ENCODE results near the gene PRKAR1A.

PRKAR1A gene

DNA sequence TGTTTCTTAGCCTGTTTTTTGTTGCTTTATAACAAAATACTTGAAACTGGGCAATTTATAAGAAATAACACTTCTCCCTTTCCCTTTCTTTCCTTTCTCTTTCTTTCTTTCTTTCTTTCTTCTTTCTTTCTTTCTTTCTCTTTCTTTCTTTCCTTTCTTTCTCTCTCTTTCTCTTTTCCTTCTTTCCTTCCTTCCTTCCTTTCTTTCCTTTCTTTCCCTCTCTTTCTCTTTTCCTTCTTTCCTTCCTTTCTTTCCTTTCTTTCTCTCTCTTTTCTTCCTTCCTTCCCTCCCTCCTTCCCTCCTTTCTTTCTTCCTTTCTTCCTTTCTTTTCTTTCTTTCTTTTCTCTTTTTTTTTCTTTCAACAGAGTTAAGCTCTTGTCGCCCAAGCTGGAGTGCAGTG, 61.1 kb downstream of the PRKAR1A start:
- Histone ChIP-seq H2BK15ac (ENCODE audit: low read length) (no peak overlapping the region), H3K4me3 (ENCODE audit: low read length in 2 of 2) (no peak overlapping the region), H2BK5ac (ENCODE audit: low read length) (no peak overlapping the region), H3K23ac (ENCODE audit: low read depth, low read length, poor library complexity) (no peak overlapping the region), H3K14ac (ENCODE audit: low read length) (no peak overlapping the region), H4K91ac (ENCODE audit: low read depth, low read length, poor library complexity) (no peak overlapping the region), H3K18ac (ENCODE audit: low read length) (no peak overlapping the region), H3K4me1 (ENCODE audit: control insufficient read depth in 2 of 2, insufficient read depth in 1 of 2, low read depth in 1 of 2, low read length in 2 of 2) (no peaks in the 10 kb centered on the region), H3K9me3 (replicated peaks in 1 of 2; ENCODE audit: control insufficient read depth in 2 of 2, insufficient read depth in 1 of 2, low read depth in 1 of 2, low read length in 2 of 2) (no peaks in the 10 kb centered on the region), H4K8ac (ENCODE audit: low read depth, low read length) (no peak overlapping the region), H3K36me3 (replicated peaks in 1 of 2; ENCODE audit: control insufficient read depth in 2 of 2, insufficient read depth in 2 of 2, low read length in 2 of 2) (no peaks in the 10 kb centered on the region), H3K79me1 (ENCODE audit: low read depth, low read length) (no peaks in the 10 kb centered on the region), H3K4ac (ENCODE audit: low read length) (no peak overlapping the region), H3K27me3 (ENCODE audit: control insufficient read depth in 3 of 3, insufficient read depth in 3 of 3, low read depth in 1 of 3, low read length in 3 of 3) (peaks cover 0 to 2% (median 0%) of the 10 kb centered on the region in 3 experiments), H2BK120ac (ENCODE audit: low read depth, low read length) (no peak overlapping the region), H2AK5ac (ENCODE audit: low read depth, low read length) (no peak overlapping the region), H2AFZ (ENCODE audit: low read length) (no peak overlapping the region), H3K4me2 (ENCODE audit: insufficient read depth, low read length, poor library complexity, severe bottlenecking) (no peak overlapping the region), H3K9ac (ENCODE audit: low read depth, low read length, poor library complexity) (no peak overlapping the region), H3K27ac (replicated peaks; ENCODE audit: low read length) (no peak overlapping the region), H2BK12ac (ENCODE audit: low read length) (no peak overlapping the region)
- no peak for DNase-seq (ENCODE audit: low spot score)
- WGBS, 2 donors (ENCODE audit: extremely low coverage in 2 of 2, insufficient read length in 2 of 2, insufficient replicate concordance in 1 of 2) = no CpG with 5 or more reads among the region's 1 CpG

DNA sequence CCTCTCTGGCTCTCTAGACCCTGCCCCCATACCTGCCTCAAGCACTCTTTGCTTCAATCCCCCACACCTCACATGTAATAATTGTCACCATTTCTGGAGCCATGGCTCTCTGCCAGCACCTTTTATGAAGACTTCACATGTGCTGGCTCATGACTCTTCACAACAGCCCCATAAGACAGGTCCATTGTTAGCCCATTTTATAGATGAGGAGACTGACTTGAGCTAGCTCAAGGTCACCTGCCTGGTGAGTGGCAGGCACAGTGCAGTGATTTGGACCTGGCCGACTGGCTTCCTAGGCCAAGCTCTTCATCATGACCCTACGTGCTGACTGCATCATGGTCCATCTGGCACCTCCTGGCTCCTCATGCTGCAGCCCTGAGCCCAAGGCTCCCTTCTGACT, 63.9 kb downstream of the PRKAR1A start:
- no peak overlapping the region for H3K4me2 ChIP-seq (ENCODE audit: insufficient read depth, low read length, poor library complexity, severe bottlenecking)
- no CpG with 5 or more reads among the region's 2 CpGs for WGBS, 2 donors (ENCODE audit: extremely low coverage in 2 of 2, insufficient read length in 2 of 2, insufficient replicate concordance in 1 of 2)
- H3K79me1 ChIP-seq (ENCODE audit: low read depth, low read length) = no peaks in the 10 kb centered on the region
- no peak overlapping the region for H2AFZ ChIP-seq (ENCODE audit: low read length)
- H2AK5ac ChIP-seq (ENCODE audit: low read depth, low read length) = peak overlapping the region; percentile 60
- H3K4ac ChIP-seq (ENCODE audit: low read length) = no peak overlapping the region
- H3K4me1 ChIP-seq (ENCODE audit: control insufficient read depth in 2 of 2, insufficient read depth in 1 of 2, low read depth in 1 of 2, low read length in 2 of 2) = no peaks in the 10 kb centered on the region
- H2BK120ac ChIP-seq (ENCODE audit: low read depth, low read length) = no peak overlapping the region
- H4K8ac ChIP-seq (ENCODE audit: low read depth, low read length) = no peak overlapping the region
- peaks cover 0 to 2% (median 0%) of the 10 kb centered on the region in 3 experiments for H3K27me3 ChIP-seq (ENCODE audit: control insufficient read depth in 3 of 3, insufficient read depth in 3 of 3, low read depth in 1 of 3, low read length in 3 of 3)
- no peak overlapping the region for H4K91ac ChIP-seq (ENCODE audit: low read depth, low read length, poor library complexity)
- no peak overlapping the region for H3K4me3 ChIP-seq (ENCODE audit: low read length in 2 of 2)
- no peak overlapping the region for H2BK12ac ChIP-seq (ENCODE audit: low read length)
- no peak overlapping the region for H2BK5ac ChIP-seq (ENCODE audit: low read length)
- H3K14ac ChIP-seq (ENCODE audit: low read length) = no peak overlapping the region
- no peak overlapping the region for H3K23ac ChIP-seq (ENCODE audit: low read depth, low read length, poor library complexity)
- DNase-seq (ENCODE audit: low spot score) = no peak
- H3K9me3 ChIP-seq (replicated peaks in 1 of 2; ENCODE audit: control insufficient read depth in 2 of 2, insufficient read depth in 1 of 2, low read depth in 1 of 2, low read length in 2 of 2) = no peaks in the 10 kb centered on the region
- no peak overlapping the region for H2BK15ac ChIP-seq (ENCODE audit: low read length)
- H3K18ac ChIP-seq (ENCODE audit: low read length) = no peak overlapping the region
- H3K27ac ChIP-seq (replicated peaks; ENCODE audit: low read length) = no peak overlapping the region
- no peak overlapping the region for H3K9ac ChIP-seq (ENCODE audit: low read depth, low read length, poor library complexity)
- no peaks in the 10 kb centered on the region for H3K36me3 ChIP-seq (replicated peaks in 1 of 2; ENCODE audit: control insufficient read depth in 2 of 2, insufficient read depth in 2 of 2, low read length in 2 of 2)

DNA sequence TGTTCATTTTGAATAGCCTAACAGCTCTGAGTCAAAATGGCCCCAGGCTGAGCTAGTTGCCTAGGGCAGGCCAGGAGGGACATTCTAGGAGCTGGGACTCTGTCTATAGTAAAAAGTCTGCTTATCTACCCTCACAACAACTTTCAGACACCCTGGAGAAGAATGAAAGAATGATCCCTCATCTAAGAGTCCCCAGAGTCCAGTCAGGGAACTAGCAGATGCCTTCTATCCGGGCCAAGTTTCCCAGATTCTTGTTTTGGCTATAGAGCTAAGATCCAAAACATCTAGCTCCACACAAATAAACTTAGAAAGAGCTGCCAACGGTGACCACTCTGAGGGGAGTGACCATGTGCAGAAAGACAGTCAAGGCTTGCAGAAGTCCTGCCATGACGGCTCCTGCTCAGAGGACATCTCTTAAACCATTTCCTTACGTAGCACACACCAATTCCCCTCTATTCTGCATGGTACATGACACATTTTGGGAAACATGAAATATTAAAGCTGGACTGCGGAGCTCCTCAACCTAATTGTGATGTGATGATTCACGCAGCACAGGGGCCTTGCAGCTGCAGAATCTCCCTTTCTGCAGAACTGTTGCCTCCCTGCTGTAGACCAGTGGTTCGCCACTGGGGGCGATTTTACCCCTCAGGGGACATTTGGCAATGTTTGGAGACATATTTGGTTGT, 64.7 kb downstream of the PRKAR1A start:
- H3K23ac ChIP-seq (ENCODE audit: low read depth, low read length, poor library complexity) = no peak overlapping the region
- no peak overlapping the region for H3K4me3 ChIP-seq (ENCODE audit: low read length in 2 of 2)
- H3K9me3 ChIP-seq (replicated peaks in 1 of 2; ENCODE audit: control insufficient read depth in 2 of 2, insufficient read depth in 1 of 2, low read depth in 1 of 2, low read length in 2 of 2) = no peaks in the 10 kb centered on the region
- no peak overlapping the region for H3K27ac ChIP-seq (replicated peaks; ENCODE audit: low read length)
- no peaks in the 10 kb centered on the region for H3K36me3 ChIP-seq (replicated peaks in 1 of 2; ENCODE audit: control insufficient read depth in 2 of 2, insufficient read depth in 2 of 2, low read length in 2 of 2)
- H3K4me1 ChIP-seq (ENCODE audit: control insufficient read depth in 2 of 2, insufficient read depth in 1 of 2, low read depth in 1 of 2, low read length in 2 of 2) = no peaks in the 10 kb centered on the region
- H3K27me3 ChIP-seq (ENCODE audit: control insufficient read depth in 3 of 3, insufficient read depth in 3 of 3, low read depth in 1 of 3, low read length in 3 of 3) = no peaks in the 10 kb centered on the region
- no peak overlapping the region for H2AK5ac ChIP-seq (ENCODE audit: low read depth, low read length)
- H3K18ac ChIP-seq (ENCODE audit: low read length) = no peak overlapping the region
- no peak overlapping the region for H3K4ac ChIP-seq (ENCODE audit: low read length)
- H3K4me2 ChIP-seq (ENCODE audit: insufficient read depth, low read length, poor library complexity, severe bottlenecking) = no peak overlapping the region
- no peak for DNase-seq (ENCODE audit: low spot score)
- no peak overlapping the region for H2AFZ ChIP-seq (ENCODE audit: low read length)
- no peak overlapping the region for H4K8ac ChIP-seq (ENCODE audit: low read depth, low read length)
- no peak overlapping the region for H2BK15ac ChIP-seq (ENCODE audit: low read length)
- no peak overlapping the region for H2BK5ac ChIP-seq (ENCODE audit: low read length)
- H3K9ac ChIP-seq (ENCODE audit: low read depth, low read length, poor library complexity) = no peak overlapping the region
- no peak overlapping the region for H2BK120ac ChIP-seq (ENCODE audit: low read depth, low read length)
- H2BK12ac ChIP-seq (ENCODE audit: low read length) = no peak overlapping the region
- no peaks in the 10 kb centered on the region for H3K79me1 ChIP-seq (ENCODE audit: low read depth, low read length)
- no CpG with 5 or more reads among the region's 8 CpGs for WGBS, 2 donors (ENCODE audit: extremely low coverage in 2 of 2, insufficient read length in 2 of 2, insufficient replicate concordance in 1 of 2)
- H4K91ac ChIP-seq (ENCODE audit: low read depth, low read length, poor library complexity) = no peak overlapping the region
- H3K14ac ChIP-seq (ENCODE audit: low read length) = no peak overlapping the region

DNA sequence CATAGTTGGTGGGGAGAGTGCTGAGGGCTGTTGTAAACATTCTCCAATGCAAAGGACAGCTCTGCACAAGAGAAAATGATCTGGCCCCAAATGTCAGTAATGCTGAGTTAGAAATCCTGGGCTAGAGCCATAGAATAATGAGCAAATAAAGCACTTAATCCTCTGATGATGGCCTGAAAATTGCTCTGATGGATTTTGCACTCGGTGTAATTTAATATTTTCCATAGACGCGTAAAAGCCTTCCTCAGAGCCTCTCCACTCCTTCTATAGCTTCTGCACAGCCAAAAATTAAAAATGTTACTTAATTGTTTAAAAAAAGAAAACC, 65.2 kb downstream of the PRKAR1A start:
- Histone ChIP-seq H3K14ac (ENCODE audit: low read length) (no peak overlapping the region), H2BK5ac (ENCODE audit: low read length) (no peak overlapping the region), H2BK15ac (ENCODE audit: low read length) (no peak overlapping the region), H3K4me2 (ENCODE audit: insufficient read depth, low read length, poor library complexity, severe bottlenecking) (no peak overlapping the region), H4K91ac (ENCODE audit: low read depth, low read length, poor library complexity) (no peak overlapping the region), H3K27ac (replicated peaks; ENCODE audit: low read length) (no peak overlapping the region), H3K9ac (ENCODE audit: low read depth, low read length, poor library complexity) (no peak overlapping the region), H4K8ac (ENCODE audit: low read depth, low read length) (no peak overlapping the region), H2BK12ac (ENCODE audit: low read length) (no peak overlapping the region), H3K36me3 (replicated peaks in 1 of 2; ENCODE audit: control insufficient read depth in 2 of 2, insufficient read depth in 2 of 2, low read length in 2 of 2) (no peaks in the 10 kb centered on the region), H3K18ac (ENCODE audit: low read length) (no peak overlapping the region), H2AFZ (ENCODE audit: low read length) (no peak overlapping the region), H3K4ac (ENCODE audit: low read length) (no peak overlapping the region), H3K9me3 (replicated peaks in 1 of 2; ENCODE audit: control insufficient read depth in 2 of 2, insufficient read depth in 1 of 2, low read depth in 1 of 2, low read length in 2 of 2) (no peaks in the 10 kb centered on the region), H3K27me3 (ENCODE audit: control insufficient read depth in 3 of 3, insufficient read depth in 3 of 3, low read depth in 1 of 3, low read length in 3 of 3) (no peaks in the 10 kb centered on the region), H3K79me1 (ENCODE audit: low read depth, low read length) (no peaks in the 10 kb centered on the region), H3K23ac (ENCODE audit: low read depth, low read length, poor library complexity) (no peak overlapping the region), H3K4me3 (ENCODE audit: low read length in 2 of 2) (no peak overlapping the region), H2BK120ac (ENCODE audit: low read depth, low read length) (no peak overlapping the region), H2AK5ac (ENCODE audit: low read depth, low read length) (no peak overlapping the region), H3K4me1 (ENCODE audit: control insufficient read depth in 2 of 2, insufficient read depth in 1 of 2, low read depth in 1 of 2, low read length in 2 of 2) (no peaks in the 10 kb centered on the region)
- no peak for DNase-seq (ENCODE audit: low spot score)
- whole genome bisulfite sequencing, 2 donors (ENCODE audit: extremely low coverage in 2 of 2, insufficient read length in 2 of 2, insufficient replicate concordance in 1 of 2) = no CpG with 5 or more reads among the region's 3 CpGs

Data from neuronal stem cell (in vitro differentiated cells).